SK-MEL-5 (cell line): ENCODE results near the gene LHX2. TPM values are rescaled to one million over a fixed set of nuclear protein-coding genes. Genes with fewer than 3 reads are reported as not detected.

ENCODE experiments used
- DNase-seq: peaks from one replicate; pipeline ENCODE4 v3.0.0-alpha.2; 2016; ENCODE audit warnings: low read depth, low spot score
- in situ Hi-C: cut with HindIII; loops from 2 replicates; pipeline ENCODE4 v1.10.0; 2016; ENCODE audit warnings: low sequenced_read_pairs, high pct_unique_total_duplicates, low pct_unique_long_range_greater_than_20kb
- total RNA-seq: library from RNA; depleted of rRNA; stranded (reverse); fragments of >200 nt; shearing (Covaris generic); gene quantifications from 2 replicates; pipeline ENCODE4 v1.2.3, GENCODE V29; 2014

Gene LHX2
- total RNA-seq, 1 experiment from 2014 or later, result not detected

DNA sequence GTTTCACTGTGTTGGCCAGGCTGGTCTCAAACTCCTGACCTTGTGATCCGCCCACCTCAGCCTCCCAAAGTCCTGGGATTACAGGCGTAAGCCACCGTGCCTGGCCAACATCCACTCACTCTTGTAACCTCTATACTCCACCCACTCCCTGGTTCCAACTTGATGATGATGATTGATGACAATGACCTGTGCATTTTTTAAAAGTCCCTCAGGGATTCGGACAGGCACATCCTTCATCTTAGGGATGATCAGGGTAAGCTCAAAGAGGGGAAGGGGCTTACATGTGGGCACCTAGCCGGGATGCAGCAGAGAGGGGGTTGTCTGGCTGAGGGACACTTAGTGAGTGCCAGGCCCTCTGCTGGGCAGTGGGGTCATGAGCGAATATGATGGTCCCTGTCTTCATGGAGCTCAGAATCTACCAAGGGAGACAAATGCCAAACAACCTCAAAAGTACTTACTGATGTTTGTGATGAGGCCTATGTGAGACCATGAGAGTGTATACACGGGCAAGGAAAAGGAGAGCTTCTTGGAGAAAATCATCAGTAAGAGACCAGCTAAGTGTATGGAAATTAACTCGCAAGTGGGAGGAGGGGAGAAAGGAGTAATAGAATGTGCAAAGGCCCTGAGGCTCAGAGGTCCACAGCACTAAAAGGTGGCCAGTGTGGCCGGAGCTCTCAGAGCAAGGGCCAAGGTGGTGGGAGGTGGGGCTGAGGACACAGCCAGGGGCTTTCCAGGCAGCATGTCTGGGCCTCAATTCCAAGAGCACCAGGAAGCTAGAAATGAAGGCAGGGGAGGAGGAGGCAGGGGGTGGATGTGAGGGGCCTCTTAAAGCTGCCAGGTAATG lies 27.4 kb downstream of the LHX2 start:
- DNase-seq, result peak; percentile 26
- in situ Hi-C loops, result no loop called here

DNA sequence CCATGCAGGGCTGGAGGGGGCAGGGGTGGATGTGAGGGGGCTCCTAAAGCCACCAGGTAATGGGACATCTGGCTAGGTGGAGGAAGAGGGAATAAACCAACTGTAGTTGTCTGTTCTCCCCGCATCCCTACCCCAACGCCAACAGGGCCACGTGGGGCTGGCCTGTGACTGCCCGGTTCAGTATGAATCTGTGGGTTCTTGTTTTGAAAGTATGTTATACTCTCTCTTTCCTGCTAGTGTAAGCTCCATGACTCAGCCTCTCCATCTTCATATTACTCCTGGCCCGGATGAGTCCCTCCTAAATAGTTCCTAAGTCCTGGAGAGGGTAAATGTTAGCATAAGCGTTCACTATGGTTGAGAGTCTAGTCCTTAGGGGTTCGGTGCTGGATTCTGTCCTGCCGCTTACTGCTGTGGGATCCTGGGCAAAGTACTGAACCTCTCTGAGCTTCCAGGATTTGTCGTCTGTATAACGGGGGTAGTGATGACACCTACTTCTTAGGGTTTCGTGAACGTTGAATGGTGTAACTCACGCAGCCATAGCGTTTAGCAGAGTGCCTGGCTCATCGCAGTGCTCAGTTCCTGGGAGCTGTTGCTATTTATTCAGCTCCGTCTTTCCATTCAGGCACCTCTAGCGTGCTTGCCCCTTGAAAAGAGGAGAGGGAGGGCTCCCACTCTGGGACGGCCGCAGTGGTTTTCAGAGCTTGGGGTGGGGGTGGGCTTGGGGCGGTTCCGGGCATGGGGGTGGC lies 28.8 kb downstream of the LHX2 start:
- in situ Hi-C loops, result no loop called here
- DNase-seq, result no peak

DNA sequence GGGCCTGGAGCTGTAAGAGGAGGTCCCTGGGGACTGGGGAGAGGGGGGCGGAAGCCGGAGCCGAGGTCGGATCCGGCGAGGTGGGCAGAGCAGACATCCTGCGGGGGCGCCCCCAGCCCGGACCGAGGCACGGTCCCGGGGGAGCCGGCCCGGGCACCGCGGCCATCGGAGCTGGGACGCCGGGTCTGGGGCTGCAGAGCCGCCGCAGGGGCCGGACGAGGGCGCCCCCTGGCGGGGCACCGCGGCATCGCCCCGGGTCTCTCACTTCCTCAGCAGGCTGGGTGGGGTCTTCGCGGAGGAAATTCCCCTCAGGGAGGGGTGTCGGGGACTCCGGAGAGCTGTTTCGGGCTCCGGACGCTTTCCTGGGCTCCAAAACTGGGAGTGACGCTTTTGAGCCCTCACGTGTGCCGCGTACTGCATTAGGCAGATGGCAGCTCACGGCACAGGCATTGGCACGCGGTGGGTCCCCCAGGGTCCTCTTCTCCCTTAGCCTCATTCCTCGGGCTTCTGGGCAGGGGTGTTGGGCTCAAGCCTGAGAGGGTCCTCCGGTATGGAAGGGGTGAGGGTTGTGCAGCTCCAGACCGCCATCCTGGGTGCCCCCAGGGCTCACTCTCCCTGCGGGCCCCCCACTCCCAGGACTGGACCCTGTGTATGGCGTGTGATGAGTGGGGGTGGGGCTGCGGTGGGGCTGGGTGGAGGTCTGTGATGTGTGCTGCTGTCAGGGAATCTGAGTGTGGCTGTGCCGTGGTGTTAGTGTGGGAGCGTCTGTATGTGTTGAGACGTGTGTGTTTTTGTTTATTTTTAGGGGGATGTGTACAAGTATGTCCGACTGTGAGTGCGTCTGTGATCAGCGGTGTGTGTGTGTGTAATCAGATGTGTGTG lies 29.6 kb downstream of the LHX2 start:
- in situ Hi-C loops, result no loop called here

DNA sequence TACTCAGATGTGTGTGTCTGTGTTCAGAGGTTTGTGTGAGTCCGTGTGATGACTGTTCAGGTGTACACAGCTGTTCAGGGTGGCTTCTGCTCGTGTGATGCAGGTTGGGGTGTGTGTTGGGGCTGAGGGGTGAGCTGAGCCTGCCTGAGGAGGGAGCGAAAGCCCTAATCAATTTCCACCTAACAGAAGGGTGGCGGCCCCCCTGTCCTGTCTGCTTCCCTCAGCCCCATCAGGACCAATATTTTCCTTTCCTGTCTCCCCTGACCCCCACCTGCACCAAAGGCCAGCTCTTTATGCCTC lies 30.2 kb downstream of the LHX2 start:
- in situ Hi-C loops, result no loop called here
- no peak for DNase-seq

More for the DNA sequence above, 29.6 kb downstream of the LHX2 start:
- DNase-seq, result peak; percentile 40

DNA sequence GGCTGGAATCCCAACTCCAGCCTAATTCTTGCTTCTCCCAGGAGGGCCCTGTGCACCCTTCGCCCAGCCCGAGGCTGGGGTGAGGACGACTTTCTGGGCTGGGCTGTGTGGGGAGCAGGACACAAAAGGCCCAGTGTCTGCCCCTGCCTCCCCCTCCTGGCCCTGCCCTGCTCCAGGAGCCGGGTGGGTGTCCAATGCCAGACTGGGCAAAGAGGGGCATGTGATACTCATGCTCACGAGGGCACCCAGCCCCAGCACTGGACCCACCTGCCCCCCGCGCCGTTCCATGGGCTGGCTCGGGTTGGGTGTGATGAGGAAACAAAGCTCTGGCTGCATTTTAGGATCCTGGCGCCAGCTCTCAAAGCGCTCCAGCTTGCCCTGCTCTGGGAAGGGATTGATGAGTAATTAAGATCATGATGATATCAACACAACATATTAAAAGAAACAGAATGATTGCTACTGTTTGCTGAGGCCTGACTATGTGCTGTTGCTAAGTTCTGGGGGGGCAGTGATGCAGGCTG lies 30.7 kb downstream of the LHX2 start:
- in situ Hi-C loops, result no loop called here

DNA sequence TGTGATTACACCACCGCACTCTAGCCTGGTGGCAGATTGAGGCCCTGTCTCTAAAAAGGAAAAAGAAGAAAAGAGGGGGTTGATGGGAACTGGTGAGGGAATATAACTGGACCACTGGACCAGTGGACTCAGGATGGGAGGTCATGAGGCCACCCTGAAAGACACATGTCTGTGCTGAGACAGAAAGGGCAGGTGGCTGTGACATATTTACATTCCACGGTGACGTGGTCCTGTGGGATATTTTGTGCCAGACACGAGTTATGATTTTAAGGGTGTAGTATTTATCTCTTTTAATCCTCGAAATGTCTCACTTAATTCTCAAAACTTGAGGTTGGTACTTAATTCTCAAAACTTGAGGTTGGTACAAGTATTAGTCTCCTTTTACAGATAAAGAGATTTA lies 32.9 kb downstream of the LHX2 start:
- no peak for DNase-seq
- in situ Hi-C loops, result no loop called here

More for the DNA sequence above, 30.7 kb downstream of the LHX2 start:
- peak; percentile 86 for DNase-seq

DNA sequence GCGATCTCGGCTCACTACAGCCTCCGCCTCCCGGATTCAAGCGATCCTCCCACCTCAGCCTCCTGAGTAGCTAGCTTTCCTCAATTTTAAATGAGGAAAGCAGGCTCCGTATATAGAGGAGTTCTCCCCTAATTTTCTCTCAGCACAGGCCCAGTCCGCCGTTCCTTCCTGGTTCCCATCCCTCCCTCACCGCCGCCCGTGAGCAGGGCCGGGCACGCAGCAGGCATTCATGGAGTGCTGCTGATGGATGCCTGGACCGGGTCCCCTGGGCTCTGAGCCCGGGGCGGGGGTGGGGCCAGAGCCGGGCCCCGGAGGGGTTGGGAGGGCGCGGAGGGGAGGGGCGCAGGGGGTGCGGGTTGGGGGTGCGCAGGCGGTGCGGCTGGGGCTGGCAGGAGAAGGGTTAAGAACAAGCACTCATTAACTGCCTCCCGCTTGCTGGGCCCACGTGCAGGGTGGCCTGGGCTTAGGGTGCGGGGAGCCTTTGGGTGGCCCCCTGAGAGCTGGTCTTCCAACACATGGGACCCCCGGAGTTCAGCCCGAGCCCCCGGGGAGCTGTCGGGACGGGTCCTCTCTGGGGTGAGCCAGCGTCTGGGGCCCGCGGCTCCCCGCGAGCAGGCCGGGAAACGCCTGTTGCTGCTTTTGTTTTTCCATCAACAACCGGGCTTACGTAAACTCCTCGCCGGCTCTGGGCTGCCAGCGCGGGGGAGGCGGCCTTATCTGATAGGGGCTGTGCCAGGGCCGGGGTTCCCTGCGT lies 33.7 kb downstream of the LHX2 start:
- no peak for DNase-seq
- in situ Hi-C loops, result no loop called here

DNA sequence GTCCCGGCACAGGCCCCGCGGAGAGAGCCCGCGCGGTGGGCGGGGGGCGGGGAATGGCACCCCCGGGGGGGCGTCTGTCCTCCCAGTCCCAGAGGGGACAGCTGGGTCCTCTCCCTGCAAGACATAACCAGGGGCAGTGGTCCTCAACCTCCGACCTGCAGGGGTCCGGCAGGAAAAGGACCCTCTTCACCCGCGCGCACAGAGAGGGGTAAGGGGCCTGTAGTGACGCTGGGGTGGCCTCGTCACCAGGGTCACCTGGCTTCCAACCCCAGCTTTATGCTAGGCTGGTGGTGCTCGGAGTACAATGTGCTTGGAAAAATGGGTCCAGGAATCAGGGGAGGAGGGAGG lies 34.2 kb downstream of the LHX2 start:
- in situ Hi-C loops, result no loop called here

DNA sequence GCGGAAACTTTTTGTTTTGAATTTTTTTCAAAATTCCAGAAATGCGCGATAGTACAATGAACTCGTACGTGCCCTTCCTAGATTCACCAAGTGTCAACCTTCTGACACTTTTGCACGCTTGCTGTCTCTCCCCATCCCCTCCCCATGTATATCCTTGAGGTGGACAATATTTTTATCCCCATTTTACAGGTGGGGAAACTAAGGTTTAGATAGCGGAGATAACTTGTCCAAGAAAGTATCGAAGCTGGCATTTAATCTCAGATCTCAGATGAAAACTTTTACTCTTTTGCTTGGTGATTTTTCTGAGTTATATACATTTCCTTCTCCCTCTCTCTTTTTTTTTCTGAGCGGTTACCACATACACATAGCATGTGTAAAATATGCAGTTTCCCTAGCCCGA lies 34.6 kb downstream of the LHX2 start:
- DNase-seq, result no peak
- in situ Hi-C loops, result no loop called here

More for the DNA sequence above, 34.2 kb downstream of the LHX2 start:
- DNase-seq, result no peak

DNA sequence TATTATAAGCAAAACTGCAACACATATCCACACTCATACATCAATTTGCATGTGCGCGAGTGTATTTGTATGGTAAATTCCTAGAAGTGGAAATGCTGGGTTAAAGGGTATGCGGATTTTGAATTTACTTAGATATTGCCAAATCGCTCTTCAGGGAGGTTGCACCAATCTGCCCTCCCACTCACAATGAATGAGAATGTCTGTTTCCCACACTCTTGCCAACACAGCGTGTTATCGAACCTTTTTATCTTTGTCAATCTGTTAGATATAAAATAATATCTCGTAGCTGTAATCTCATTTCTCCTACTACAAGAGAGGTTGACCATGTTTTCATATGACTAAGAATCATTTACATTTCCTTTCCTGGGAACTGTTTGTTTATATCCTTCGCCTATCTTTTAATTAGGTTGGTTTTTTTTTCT lies 35.7 kb downstream of the LHX2 start:
- in situ Hi-C loops, result no loop called here
- no peak for DNase-seq

DNA sequence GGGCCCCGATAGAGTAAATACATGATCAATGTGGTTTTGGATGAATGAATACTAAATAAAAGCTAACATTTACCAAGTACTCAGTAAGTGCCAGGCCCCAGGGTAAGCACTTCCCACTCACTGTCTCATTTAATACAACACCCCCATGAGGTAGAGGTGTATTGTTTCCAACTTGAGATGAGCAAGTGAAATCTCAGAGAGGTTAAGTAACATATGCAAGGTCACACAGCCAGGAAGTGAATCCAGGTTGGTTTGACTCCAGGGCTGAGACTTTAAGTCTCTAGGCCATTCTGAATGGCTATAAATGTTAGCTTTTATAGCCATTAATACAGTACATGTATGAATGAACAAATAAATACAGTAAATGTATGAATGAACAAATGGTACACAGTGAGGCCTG lies 39.4 kb downstream of the LHX2 start:
- no peak for DNase-seq
- in situ Hi-C loops, result no loop called here

DNA sequence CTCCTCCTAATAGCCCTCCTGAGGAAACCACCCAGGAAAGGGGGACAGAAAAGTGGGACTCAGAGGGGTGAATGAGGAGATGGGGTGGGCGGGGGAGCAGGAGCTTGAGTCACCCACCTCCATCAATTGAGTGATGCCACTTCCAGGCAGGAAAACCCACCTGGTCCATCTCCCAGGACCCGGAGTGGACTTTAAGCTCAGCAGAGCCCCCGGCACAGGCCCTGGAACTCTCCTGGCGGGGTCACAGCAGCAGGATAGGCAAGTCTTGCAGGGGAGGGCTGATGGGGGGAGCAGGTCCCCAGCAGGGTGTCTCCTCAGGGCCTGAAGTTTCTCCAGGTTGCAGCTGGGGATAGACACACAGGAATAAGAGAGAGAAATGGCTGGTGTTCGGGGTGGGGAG lies 40.8 kb downstream of the LHX2 start:
- in situ Hi-C loops, result no loop called here
- DNase-seq, result no peak

DNA sequence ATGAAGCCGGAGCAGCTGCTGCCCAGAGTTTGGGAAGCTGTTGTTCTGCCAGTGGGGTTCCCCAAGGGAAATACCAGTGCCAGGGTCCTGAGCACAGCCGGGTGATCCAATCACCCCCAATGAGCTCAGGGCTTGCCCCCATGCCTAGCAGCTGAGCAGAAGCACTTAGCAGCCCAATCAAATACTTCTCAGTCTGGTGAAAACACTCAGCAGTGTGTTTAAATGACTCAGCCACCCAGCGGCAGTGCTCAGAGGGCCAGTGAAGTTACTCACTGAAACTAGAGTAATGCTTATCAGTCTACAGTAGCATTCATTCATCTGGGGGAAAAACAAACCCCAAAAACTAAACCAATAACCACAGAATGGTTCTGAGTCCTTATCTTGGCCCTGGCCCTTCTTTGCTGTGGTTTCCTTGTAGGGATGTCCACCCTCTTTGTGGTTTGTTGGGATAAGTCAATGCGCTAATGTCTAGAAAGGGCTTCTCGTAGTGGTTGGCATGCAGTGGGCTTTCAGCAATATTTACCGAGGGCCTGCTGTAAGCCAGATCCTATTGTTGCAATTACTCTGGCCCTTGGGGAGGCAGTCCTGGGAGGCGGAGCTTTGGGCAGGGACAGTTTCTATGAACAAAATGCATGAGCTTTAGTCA lies 43.1 kb downstream of the LHX2 start:
- DNase-seq, result peak; percentile 80
- in situ Hi-C loops, result no loop called here

DNA sequence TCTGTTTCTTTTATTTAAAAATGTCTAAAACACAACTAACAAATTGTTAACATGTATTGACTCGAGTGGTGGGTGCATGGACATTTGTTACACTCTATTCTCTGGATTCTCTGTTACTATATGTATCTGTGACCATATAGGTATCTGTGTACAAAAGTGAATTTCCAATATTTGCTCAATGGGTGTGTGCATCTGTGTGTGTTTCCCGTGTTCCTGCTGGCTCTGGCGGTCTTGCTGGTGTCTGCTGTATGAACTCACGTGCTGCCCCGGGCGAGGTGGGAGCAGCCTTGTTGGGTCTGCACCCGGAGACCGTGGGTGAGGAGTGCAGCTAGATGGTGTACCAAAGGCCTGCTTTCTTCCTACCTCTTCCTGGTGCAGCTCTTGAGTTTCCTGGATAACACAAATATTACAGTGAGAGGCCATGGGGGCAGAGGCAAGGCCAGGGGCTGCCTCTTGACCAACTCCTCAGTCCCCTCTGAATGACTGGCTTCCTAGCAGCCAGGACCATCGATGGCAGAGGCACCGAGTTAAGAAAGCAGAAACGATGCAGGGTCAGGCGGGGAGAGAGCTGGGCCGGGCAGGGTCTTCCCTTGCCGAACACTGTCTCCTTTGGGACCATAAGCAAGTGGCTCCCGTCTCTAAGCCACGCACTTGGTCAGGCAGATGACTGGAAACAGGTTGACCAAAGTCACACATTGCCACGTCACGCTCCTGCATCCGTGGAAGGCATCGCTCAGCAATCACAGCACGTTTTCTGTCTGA lies 49.5 kb downstream of the LHX2 start:
- no peak for DNase-seq
- in situ Hi-C loops, result no loop called here

DNA sequence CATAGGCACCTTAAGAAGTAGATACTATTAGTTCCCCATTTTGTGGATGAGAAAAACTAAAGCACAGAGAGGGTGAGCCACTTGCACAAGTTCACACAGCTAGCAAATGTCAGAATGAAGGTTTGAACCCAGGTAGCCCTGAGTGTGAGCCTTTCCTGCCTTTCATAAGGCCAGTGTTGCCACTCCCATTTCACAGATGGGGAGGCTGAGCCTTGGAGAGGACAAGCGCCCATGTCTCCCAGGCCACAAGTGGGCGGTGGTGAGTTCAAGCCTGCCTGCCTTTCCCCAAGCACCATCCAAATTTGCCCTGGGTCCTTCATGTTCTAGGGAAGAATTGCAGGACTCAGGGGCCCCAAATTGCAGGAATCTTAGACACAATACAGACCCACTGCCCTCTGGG lies 50.6 kb downstream of the LHX2 start:
- peak; percentile 40 for DNase-seq
- in situ Hi-C loops, result no loop called here

DNA sequence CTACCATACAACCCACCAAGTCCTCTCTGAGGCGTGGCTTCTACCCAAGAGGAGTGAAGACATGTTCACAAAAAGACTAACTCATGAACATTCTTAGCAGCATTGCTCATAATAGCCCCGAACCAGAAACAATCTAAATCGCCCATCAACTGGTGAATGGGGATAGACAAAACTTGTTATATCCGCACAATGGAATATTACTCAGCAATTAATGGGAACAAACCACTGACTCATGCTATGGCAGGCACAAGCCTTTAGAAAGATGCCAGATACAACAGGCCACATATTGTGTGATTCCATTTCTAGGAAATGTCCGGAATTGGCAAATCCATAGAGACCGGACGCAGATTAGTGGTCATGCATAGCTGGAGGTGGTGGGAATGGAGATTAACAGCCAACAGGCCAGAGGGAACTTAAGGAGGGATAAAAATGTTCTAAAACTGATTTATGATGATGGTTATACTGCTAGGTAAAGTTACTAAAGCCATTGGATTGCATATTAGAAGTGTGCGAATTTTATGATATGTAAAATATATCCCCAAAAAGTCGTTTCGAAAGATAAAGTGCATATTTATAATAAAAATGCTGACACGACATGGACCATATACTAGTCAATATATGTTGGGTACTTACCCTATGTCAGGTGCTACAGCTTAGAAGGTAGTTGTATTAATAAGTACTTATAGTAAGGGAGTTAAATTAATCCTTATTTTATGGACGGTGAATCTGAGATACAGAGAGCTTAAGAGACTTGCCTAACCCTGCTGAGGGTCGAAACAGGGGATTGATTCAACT lies 55.4 kb downstream of the LHX2 start:
- peak; percentile 11 for DNase-seq
- in situ Hi-C loops, result no loop called here
